LNCAP (cell line): ENCODE data around the gene ZCCHC24.

ENCODE experiments used
- CTCF ChIP-seq: fragments of 450-650 bp; IDR thresholded peaks from 2 replicates; pipeline ENCODE4 v1.5.1; 2017; ENCODE audit warnings: mild to moderate bottlenecking

Gene ZCCHC24

GRCh38 chr10:79416578-79417255, 28.7 kb downstream of the ZCCHC24 start:
- TF ChIP-seq CTCF = no peak

GRCh38 chr10:79415736-79416577, 29.5 kb downstream of the ZCCHC24 start:
- TF ChIP-seq CTCF = no peak

- TF ChIP-seq CTCF = no peak
These were observed 30.7 kb downstream of the ZCCHC24 start for GRCh38 chr10:79414714-79415113.

GRCh38 chr10:79413196-79413595, 32.2 kb downstream of the ZCCHC24 start:
- TF ChIP-seq CTCF = no peak

GRCh38 chr10:79412516-79412915, 32.9 kb downstream of the ZCCHC24 start:
- TF ChIP-seq CTCF = no peak

- no peak for TF ChIP-seq CTCF
These were observed 33.6 kb downstream of the ZCCHC24 start for GRCh38 chr10:79411546-79412495.
